BLaER1 treated with 17β-estradiol and CSF1 and Interleukin-3, amounts not matched to agents 10 nM and 100 nM (cell line): ENCODE results near the gene CGREF1.

Experiments used
- H3K27ac ChIP-seq, 11 experiments: shearing (Covaris generic); formaldehyde crosslinking; 2 replicates each; pipeline ENCODE4 v1.8.1; 2022
- H3K27me3 ChIP-seq, 11 experiments: shearing (Covaris generic); formaldehyde crosslinking; 2 replicates each; pipeline ENCODE4 v1.8.1; 2022
- H3K36me3 ChIP-seq, 11 experiments: shearing (Covaris generic); formaldehyde crosslinking; 2 replicates each; pipeline ENCODE4 v1.8.1; 2022
- H3K4me1 ChIP-seq, 10 experiments: shearing (Covaris generic); formaldehyde crosslinking; 2 replicates each; pipeline ENCODE4 v1.8.1; 2022
- H3K4me2 ChIP-seq, 11 experiments: shearing (Covaris generic); formaldehyde crosslinking; 2 replicates each; pipeline ENCODE4 v1.8.1; 2022
- H3K4me3 ChIP-seq, 10 experiments: shearing (Covaris generic); formaldehyde crosslinking; 2 replicates each; pipeline ENCODE4 v1.8.1; 2022
- H3K9ac ChIP-seq, 11 experiments: shearing (Covaris generic); formaldehyde crosslinking; 2 replicates each; pipeline ENCODE4 v1.8.1; 2022
- H3K9me3 ChIP-seq, 11 experiments: shearing (Covaris generic); formaldehyde crosslinking; replicated peaks in 1 of 11; 2 replicates each; pipeline ENCODE4 v1.8.1; 2022
- H4K20me1 ChIP-seq, 11 experiments: shearing (Covaris generic); formaldehyde crosslinking; 2 replicates each; pipeline ENCODE4 v1.8.1; 2022
- Cebpa-rat ChIP-seq, 11 experiments: shearing (Covaris generic); IDR thresholded peaks; 2 replicates each; pipeline ENCODE4 v1.8.1; 2022

Gene CGREF1

DNA sequence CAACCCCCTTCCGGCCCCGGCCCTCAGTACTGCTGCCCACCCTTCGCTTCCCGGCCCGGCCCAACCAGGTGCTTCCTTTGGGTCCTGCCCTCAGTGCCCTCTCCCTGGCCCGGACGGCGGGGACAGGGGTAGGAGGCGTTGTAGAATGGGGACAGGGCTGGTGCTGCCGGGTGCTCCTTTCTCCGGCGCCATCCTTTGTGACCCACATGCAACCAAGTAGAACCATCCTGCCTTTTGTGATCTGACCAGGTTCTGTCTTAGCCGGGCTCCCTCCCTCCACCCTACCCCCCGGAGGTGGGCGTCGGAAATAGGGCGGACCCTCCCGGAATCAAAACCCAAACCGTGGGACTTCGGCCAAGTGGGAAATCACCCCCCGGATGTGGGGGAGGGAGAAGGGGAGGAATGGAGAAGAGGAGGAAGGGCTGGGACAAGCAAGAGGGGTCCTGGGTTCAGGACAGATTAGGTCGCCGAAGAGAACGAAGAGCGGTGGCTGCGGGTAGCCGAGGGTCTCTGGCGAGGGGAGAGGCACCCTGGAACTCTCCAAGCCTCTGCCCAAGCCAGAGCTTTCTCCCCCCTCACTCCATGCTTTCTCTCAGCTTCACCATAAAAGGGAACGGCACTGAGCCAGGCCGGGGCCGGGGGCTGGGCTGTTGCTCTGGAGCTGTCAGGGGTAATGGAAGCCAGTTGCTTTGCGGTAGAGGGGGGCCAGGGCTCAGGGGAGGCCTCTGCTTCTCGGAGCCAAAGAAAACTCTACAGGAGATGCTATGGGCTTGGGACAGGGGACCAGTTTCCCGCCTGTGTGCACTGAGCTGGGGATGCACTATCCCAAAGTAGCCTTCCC, 46.7 kb downstream of the CGREF1 start:
- H3K4me3 ChIP-seq = peak overlapping the region; percentile 77 to 97 (median 85)
- no peak for TF ChIP-seq Cebpa-rat (IDR thresholded peaks at IDR 0.05)

DNA sequence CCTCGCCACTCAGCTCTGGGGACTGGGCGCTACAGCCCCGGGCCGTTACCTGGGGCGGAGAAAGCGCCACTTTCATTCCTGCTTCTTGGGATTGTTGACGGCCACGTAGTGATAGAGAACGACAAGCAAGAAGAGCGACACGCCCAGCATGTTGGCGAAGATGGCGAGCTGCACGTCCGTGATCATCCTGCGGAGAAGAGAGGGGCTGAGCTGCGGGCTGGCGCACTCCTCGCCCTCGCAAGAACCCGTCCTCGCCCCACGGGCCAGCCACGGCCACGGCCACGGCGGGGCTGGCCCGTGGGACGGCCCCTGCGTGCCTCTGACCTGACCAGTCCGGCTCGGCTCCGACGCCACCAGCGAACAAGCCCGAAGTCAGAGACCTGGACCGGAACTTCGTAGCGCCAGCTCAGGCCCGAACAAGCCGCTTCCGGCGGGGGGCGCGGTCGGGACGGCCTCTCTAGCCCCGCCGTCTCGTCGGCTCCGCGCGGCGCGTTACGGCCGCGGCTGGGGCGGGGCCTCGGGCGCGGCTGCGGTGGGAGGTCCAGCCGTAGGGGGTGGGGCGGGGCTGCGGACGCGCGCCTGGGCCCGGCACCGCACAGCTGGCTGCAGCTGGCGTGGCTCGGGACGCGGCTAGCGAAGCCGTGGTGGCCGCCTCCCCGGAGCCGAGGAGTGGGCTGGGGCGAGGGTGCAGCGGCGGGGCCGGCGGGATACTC, 47.5 kb downstream of the CGREF1 start, which contains the start of gene OST4:
TSS of gene OST4 (minus strand) at position 378 of the 713 bp plus-strand sequence.
- H3K4me1 ChIP-seq = peaks cover 68 to 74% (median 72%) of the 10 kb centered on the region in 10 experiments
- peak within 1 kb of the TSS; percentile 93 to 100 (median 99) for H3K4me2 ChIP-seq
- peaks cover 15 to 46% (median 38%) of the 10 kb centered on the region in 11 experiments; a peak in 19 of 22 replicates for H4K20me1 ChIP-seq
- no peak for TF ChIP-seq Cebpa-rat (IDR thresholded peaks at IDR 0.05)
- peak within 1 kb of the TSS; percentile 75 to 93 (median 90) for H3K27ac ChIP-seq
- H3K27me3 ChIP-seq = no peaks in the 10 kb centered on the region
- no peaks in the 10 kb centered on the region for H3K9me3 ChIP-seq
- peak within 1 kb of the TSS; percentile 83 to 96 (median 89) for H3K9ac ChIP-seq
- peaks cover 39 to 41% (median 40%) of the 10 kb centered on the region in 11 experiments for H3K36me3 ChIP-seq
- peak within 1 kb of the TSS; percentile 77 to 97 (median 85) for H3K4me3 ChIP-seq

More for the DNA sequence above, 46.7 kb downstream of the CGREF1 start:
- H3K27me3 ChIP-seq = no peaks in the 10 kb centered on the region
- peaks cover 11 to 39% (median 30%) of the 10 kb centered on the region in 11 experiments; a peak in 19 of 22 replicates for H4K20me1 ChIP-seq
- peak overlapping the region; percentile 93 to 100 (median 99) for H3K4me2 ChIP-seq
- no peaks in the 10 kb centered on the region for H3K9me3 ChIP-seq
- peaks cover 74 to 82% (median 80%) of the 10 kb centered on the region in 10 experiments for H3K4me1 ChIP-seq
- H3K36me3 ChIP-seq = peaks cover 31 to 34% (median 32%) of the 10 kb centered on the region in 11 experiments
- peak overlapping the region; percentile 51 to 93 (median 90); a peak in 21 of 22 replicates for H3K27ac ChIP-seq
- peak overlapping the region; percentile 83 to 96 (median 89) for H3K9ac ChIP-seq

DNA sequence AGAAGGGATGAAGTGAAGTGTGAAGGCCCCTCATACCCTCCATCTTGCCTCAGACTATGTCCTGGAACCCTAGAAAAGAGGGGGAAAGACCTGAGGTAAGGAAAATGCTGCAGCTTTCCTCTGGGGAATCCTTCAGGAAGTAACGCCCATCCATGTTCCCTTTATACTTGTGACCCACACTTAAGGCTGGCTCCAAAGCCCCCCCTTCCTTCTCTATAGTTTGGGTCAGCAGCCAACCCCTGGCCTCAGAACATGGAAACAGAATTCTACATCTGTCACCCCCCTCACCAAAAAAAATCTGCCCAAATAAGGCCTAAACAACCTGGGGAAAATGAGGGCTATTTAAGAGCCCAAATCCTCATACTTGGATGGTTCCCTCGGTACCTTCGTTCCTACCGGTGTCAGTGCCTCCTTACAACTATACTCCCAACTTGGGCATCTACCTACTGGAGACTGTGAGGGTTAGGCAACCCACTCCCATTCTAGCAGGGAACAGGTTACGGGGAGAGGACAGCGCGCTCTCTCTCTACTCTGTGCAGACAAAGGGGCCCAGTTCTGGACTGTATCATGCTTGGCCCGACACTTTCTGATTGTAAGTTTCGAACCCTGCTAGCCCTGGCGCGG, 48.2 kb downstream of the CGREF1 start:
- Histone ChIP-seq H3K4me2 (peak overlapping the region; percentile 93 to 100 (median 99)), H3K27me3 (no peaks in the 10 kb centered on the region), H3K4me3 (peak overlapping the region; percentile 77 to 97 (median 85)), H3K4me1 (peaks cover 62 to 68% (median 66%) of the 10 kb centered on the region in 10 experiments), H3K27ac (peak overlapping the region; percentile 75 to 93 (median 90)), H3K9me3 (no peaks in the 10 kb centered on the region), H3K9ac (peak overlapping the region; percentile 83 to 96 (median 89)), H4K20me1 (peaks cover 15 to 53% (median 42%) of the 10 kb centered on the region in 11 experiments; a peak in 19 of 22 replicates), H3K36me3 (peaks cover 45 to 48% (median 47%) of the 10 kb centered on the region in 11 experiments)
- TF ChIP-seq Cebpa-rat (IDR thresholded peaks at IDR 0.05) = no peak

DNA sequence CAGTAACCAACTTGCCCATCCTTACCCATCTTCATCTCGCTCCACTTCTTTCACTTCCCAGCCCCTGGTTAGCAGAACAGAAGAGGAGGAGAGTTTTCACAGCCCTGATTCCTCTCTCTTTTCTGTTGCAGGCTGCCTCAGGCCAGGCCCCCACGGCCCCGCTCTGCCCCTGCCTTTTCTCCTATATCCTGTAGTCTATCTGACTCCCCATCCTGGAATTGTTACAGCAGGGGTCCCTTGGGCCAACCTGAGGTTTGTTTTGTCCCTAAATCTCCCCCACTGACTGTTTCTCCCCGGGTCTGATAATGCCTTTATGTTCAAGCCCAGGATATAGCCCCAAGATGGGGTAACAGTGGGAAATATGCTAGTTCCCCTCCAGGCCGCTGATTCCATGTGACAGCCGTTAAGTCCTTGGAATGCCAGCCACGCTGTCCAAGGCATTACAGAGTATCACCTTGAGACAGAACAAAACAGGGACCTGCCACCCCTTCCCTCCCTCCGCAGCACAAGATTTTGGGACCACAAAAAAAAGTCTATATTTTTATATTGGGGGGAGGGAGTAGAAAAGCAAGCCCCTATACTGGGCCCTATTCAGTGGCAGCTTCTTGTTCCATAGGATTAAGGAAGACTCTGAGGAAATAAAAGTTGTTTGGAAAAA, 48.8 kb downstream of the CGREF1 start:
- H3K27me3 ChIP-seq = no peaks in the 10 kb centered on the region
- peaks cover 15 to 55% (median 45%) of the 10 kb centered on the region in 11 experiments; a peak in 19 of 22 replicates for H4K20me1 ChIP-seq
- H3K9me3 ChIP-seq = no peaks in the 10 kb centered on the region
- H3K9ac ChIP-seq = peak overlapping the region; percentile 83 to 96 (median 89)
- no peak for TF ChIP-seq Cebpa-rat (IDR thresholded peaks at IDR 0.05)
- H3K27ac ChIP-seq = peak overlapping the region; percentile 75 to 93 (median 90); a peak in 21 of 22 replicates
- H3K36me3 ChIP-seq = peaks cover 50 to 55% (median 53%) of the 10 kb centered on the region in 11 experiments
- H3K4me1 ChIP-seq = peaks cover 55 to 61% (median 59%) of the 10 kb centered on the region in 10 experiments
- peak overlapping the region; percentile 93 to 100 (median 99) for H3K4me2 ChIP-seq
- peak overlapping the region; percentile 77 to 97 (median 85) for H3K4me3 ChIP-seq

DNA sequence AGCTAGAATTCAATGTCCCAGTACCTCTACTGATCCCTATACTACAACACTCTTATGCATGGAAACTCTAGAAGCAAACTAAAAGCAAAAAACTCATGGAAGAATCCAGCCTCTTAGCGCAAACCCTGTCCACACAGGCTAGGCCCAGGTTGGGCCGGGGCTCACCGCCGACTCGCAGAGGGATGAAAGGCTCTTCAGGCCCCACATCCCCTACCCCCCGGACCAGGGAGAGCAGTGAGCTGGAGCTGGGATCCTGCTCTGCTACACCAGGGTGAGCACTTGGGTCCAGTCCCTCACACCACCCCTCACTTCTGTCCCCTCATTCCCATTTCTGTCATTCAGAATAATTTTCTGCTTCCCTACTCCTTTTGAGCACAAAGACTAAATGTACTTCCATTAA, 49.5 kb downstream of the CGREF1 start:
- TF ChIP-seq Cebpa-rat (IDR thresholded peaks at IDR 0.05) = no peak
- Histone ChIP-seq H4K20me1 (peaks cover 15 to 60% (median 45%) of the 10 kb centered on the region in 11 experiments; a peak in 19 of 22 replicates), H3K4me1 (peaks cover 48 to 54% (median 53%) of the 10 kb centered on the region in 10 experiments), H3K4me3 (peak overlapping the region in 7 of 10 experiments; percentile 79 to 95 (median 84); a peak in 9 of 20 replicates), H3K9ac (peak overlapping the region; percentile 83 to 96 (median 89); a peak in 21 of 22 replicates), H3K27me3 (no peaks in the 10 kb centered on the region), H3K9me3 (no peaks in the 10 kb centered on the region), H3K27ac (peak overlapping the region in 6 of 11 experiments; percentile 10 to 93 (median 92); a peak in 6 of 22 replicates), H3K4me2 (peak overlapping the region; percentile 93 to 100 (median 99)), H3K36me3 (peaks cover 50 to 61% (median 59%) of the 10 kb centered on the region in 11 experiments)

DNA sequence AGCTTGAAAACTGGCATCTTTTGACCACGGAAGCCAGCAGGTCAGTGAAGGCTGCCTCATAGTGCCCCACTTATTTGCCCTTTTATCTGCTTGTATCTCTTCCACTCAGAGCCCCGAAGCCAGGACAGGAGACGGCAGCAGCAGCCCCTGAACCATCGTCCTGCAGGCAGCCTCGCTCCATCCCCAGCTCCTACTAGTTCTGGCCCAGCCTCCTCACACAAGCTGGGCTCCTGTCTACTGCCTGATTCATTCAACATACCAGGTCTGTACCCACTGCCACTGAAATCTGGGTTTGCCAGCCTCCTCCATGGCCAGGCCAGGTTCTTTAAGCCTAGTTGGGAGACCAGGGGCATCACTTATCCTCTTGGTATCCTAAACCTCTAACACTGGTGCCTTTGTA, 51.5 kb downstream of the CGREF1 start:
- Histone ChIP-seq H3K4me1 (peaks cover 31 to 45% (median 33%) of the 10 kb centered on the region in 10 experiments), H3K9me3 (no peaks in the 10 kb centered on the region), H3K9ac (peak overlapping the region in 2 of 11 experiments; percentile 8 to 34; a peak in 2 of 22 replicates), H3K4me2 (no peak overlapping the region), H3K27ac (no peak overlapping the region), H3K27me3 (no peaks in the 10 kb centered on the region), H4K20me1 (peaks cover 15 to 68% (median 46%) of the 10 kb centered on the region in 11 experiments; a peak in 19 of 22 replicates), H3K4me3 (no peak overlapping the region), H3K36me3 (peaks cover 54 to 79% (median 72%) of the 10 kb centered on the region in 11 experiments)
- no peak for TF ChIP-seq Cebpa-rat (IDR thresholded peaks at IDR 0.05)

DNA sequence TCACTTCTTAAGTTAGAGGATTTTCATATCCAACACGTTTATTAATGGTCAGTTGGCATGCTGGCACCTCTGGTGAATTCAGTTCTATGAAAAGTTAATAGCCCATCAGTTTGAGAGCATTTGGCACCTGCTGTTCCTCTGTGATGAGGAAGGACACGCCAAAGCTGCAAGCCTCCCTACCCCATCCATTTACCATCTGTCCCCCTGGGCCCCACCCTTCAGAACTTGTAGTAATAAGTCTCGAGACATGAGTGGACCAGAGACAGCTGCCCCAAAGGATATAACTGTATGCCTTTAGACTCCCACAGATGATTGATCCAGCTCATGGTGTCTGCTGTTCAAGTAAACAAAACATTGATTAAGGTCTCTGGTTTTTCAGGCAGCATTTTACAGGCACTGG, 53.8 kb downstream of the CGREF1 start:
- H3K9ac ChIP-seq = no peak overlapping the region
- H3K27me3 ChIP-seq = no peaks in the 10 kb centered on the region
- H3K36me3 ChIP-seq = peaks cover 59 to 97% (median 87%) of the 10 kb centered on the region in 11 experiments
- H3K4me2 ChIP-seq = no peak overlapping the region
- peaks cover 15 to 75% (median 50%) of the 10 kb centered on the region in 11 experiments; a peak in 19 of 22 replicates for H4K20me1 ChIP-seq
- H3K9me3 ChIP-seq = no peaks in the 10 kb centered on the region
- no peak overlapping the region for H3K27ac ChIP-seq
- TF ChIP-seq Cebpa-rat (IDR thresholded peaks at IDR 0.05) = no peak
- H3K4me3 ChIP-seq = no peak overlapping the region
- peaks cover 18 to 38% (median 20%) of the 10 kb centered on the region in 10 experiments for H3K4me1 ChIP-seq

DNA sequence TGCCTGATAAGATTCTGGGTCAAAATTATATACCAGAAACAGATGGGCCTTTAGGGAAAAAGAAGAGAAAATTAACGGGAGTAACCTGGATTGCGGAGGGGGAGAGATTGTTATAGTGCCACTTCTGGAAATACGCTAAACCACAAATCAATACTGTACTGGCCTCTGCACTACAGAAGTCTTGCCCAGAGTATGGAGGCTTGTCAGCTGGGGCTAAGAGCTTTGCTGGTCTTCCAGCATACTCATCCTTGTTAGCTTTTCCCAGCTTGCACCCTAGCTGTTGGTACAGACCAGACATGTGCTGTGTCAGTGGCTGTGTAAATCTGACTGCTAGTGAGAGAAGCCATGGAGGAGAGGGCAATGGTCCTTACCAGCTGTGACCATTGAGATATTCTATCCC, 58.6 kb downstream of the CGREF1 start:
- H3K9ac ChIP-seq = no peak overlapping the region
- H3K9me3 ChIP-seq = no peaks in the 10 kb centered on the region
- TF ChIP-seq Cebpa-rat (IDR thresholded peaks at IDR 0.05) = no peak

More for the DNA sequence above, 58.6 kb downstream of the CGREF1 start:
- no peak overlapping the region for H3K27ac ChIP-seq
- no peaks in the 10 kb centered on the region for H3K27me3 ChIP-seq
- H3K4me1 ChIP-seq = peaks cover 0 to 18% (median 0%) of the 10 kb centered on the region in 10 experiments; a peak in 4 of 20 replicates
- no peak overlapping the region for H3K4me3 ChIP-seq
- peaks cover 54 to 97% (median 86%) of the 10 kb centered on the region in 11 experiments for H3K36me3 ChIP-seq
- peaks cover 0 to 39% (median 10%) of the 10 kb centered on the region in 11 experiments; a peak in 12 of 22 replicates for H4K20me1 ChIP-seq
- H3K4me2 ChIP-seq = no peak overlapping the region
